Measurements from ENCODE around the gene IL1A. TPM values are rescaled to one million over a fixed set of nuclear protein-coding genes. Genes with fewer than 3 reads are reported as not detected.

The IL1A gene
- polyA plus RNA-seq, 1 of the 3 experiments (the other 2 are of a cell fraction): not detected

DNA sequence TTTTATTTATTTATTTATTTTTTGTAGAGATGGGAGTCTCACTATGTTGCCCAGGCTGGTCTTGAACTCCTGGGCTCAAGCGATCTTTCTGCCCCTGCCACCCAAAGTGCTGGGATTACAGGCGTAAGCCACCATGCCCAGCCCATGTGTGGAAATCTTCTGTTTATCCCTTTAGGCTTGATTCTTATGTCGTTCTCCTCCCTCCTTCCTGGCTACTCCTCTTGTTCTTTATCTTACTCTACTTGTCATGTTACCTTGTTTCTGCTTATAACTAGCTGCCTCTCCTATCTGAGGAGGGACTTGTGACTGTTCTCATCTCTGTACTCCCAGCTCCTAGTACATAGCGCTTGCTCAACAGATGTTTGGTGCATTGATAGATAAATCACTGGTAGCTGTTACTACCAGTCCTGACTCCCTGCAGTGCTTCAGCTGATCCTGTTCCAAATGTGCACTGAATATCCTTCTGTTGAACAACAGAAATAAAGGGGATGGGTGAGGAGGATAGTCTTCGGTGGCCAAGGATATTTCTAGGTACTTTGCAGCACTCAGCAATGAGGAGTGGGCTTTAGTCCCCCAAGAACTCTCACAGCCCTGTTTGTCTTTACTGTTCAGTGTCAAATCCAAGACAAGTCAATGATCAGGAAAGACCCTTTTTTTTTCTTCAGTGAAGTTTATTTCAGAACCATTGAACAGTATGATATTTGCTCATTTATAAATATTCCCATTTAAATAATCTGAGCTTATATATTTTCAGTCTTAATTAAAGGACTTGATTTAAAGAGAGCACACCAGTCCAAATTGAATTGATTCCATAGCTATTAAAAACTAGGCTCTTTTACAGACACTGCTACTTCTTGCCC, 45.0 kb upstream of the IL1A start:
- H3K9ac ChIP-seq: no peak overlapping the region
- H3K36me3 ChIP-seq (replicated peaks in 1 of 2; ENCODE audit: control insufficient read depth in 1 of 2, insufficient read depth in 2 of 2, low read length in 1 of 2): no peaks in the 10 kb centered on the region
- ChIA-PET POLR2A (no interaction called here), CTCF (no interaction called here)
- 18% methylated on average over 5 of the region's 5 CpGs for WGBS (ENCODE audit: low lambda C conversion rate)
- no peak overlapping the region for H2AFZ ChIP-seq (ENCODE audit: low read depth)
- no peak for DNase-seq
- no peak overlapping the region for H3K4me3 ChIP-seq (ENCODE audit: low read depth in 2 of 2, low read length in 1 of 2)
- no peaks in the 10 kb centered on the region for H3K9me2 ChIP-seq
- H3K27me3 ChIP-seq (ENCODE audit: insufficient read depth): no peaks in the 10 kb centered on the region
- no peak overlapping the region for H3K4me2 ChIP-seq
- no peaks in the 10 kb centered on the region for H3K79me2 ChIP-seq (ENCODE audit: insufficient read depth)
- no peaks in the 10 kb centered on the region for H3K9me3 ChIP-seq
- no peak overlapping the region for H3K27ac ChIP-seq (ENCODE audit: low read depth in 2 of 2, low read length in 1 of 2)
- H3K4me1 ChIP-seq (ENCODE audit: control insufficient read depth in 1 of 2, insufficient read depth in 2 of 2, low read depth in 1 of 2, low read length in 1 of 2): no peaks in the 10 kb centered on the region; a peak in 1 of 4 replicates
- TF ChIP-seq ELF1 (IDR thresholded peaks at IDR 0.05) (no peak), TCF12 (IDR thresholded peaks at IDR 0.05) (no peak), MXI1 (IDR thresholded peaks at IDR 0.05; ENCODE audit: low read depth, low read length) (no peak), YY1 (IDR thresholded peaks at IDR 0.05; ENCODE audit: low read depth) (no peak), EP300 (IDR thresholded peaks at IDR 0.05; ENCODE audit: borderline replicate concordance in 1 of 2, low read depth in 1 of 2, low read length in 1 of 2) (no peak), FOSL2 (IDR thresholded peaks at IDR 0.05; ENCODE audit: borderline replicate concordance, low read depth) (no peak), TEAD4 (IDR thresholded peaks at IDR 0.05; ENCODE audit: borderline replicate concordance, insufficient read depth) (no peak), TAF1 (IDR thresholded peaks at IDR 0.05; ENCODE audit: borderline replicate concordance, low read depth, low read length) (no peak), EZH2phosphoT487 (IDR thresholded peaks at IDR 0.05; ENCODE audit: borderline replicate concordance, low read depth) (no peak), CHD2 (IDR thresholded peaks at IDR 0.05; ENCODE audit: low read length, partially characterized antibody) (no peak)
- TF ChIP-seq, protein P1, sequence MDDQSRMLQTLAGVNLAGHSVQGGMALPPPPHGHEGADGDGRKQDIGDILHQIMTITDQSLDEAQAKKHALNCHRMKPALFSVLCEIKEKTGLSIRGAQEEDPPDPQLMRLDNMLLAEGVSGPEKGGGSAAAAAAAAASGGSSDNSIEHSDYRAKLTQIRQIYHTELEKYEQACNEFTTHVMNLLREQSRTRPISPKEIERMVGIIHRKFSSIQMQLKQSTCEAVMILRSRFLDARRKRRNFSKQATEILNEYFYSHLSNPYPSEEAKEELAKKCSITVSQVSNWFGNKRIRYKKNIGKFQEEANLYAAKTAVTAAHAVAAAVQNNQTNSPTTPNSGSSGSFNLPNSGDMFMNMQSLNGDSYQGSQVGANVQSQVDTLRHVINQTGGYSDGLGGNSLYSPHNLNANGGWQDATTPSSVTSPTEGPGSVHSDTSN (IDR thresholded peaks at IDR 0.05): no peak
- TF ChIP-seq, protein P2, sequence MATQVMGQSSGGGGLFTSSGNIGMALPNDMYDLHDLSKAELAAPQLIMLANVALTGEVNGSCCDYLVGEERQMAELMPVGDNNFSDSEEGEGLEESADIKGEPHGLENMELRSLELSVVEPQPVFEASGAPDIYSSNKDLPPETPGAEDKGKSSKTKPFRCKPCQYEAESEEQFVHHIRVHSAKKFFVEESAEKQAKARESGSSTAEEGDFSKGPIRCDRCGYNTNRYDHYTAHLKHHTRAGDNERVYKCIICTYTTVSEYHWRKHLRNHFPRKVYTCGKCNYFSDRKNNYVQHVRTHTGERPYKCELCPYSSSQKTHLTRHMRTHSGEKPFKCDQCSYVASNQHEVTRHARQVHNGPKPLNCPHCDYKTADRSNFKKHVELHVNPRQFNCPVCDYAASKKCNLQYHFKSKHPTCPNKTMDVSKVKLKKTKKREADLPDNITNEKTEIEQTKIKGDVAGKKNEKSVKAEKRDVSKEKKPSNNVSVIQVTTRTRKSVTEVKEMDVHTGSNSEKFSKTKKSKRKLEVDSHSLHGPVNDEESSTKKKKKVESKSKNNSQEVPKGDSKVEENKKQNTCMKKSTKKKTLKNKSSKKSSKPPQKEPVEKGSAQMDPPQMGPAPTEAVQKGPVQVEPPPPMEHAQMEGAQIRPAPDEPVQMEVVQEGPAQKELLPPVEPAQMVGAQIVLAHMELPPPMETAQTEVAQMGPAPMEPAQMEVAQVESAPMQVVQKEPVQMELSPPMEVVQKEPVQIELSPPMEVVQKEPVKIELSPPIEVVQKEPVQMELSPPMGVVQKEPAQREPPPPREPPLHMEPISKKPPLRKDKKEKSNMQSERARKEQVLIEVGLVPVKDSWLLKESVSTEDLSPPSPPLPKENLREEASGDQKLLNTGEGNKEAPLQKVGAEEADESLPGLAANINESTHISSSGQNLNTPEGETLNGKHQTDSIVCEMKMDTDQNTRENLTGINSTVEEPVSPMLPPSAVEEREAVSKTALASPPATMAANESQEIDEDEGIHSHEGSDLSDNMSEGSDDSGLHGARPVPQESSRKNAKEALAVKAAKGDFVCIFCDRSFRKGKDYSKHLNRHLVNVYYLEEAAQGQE (IDR thresholded peaks at IDR 0.05; ENCODE audit: low read depth, low read length): no peak
- TF ChIP-seq, protein P3, sequence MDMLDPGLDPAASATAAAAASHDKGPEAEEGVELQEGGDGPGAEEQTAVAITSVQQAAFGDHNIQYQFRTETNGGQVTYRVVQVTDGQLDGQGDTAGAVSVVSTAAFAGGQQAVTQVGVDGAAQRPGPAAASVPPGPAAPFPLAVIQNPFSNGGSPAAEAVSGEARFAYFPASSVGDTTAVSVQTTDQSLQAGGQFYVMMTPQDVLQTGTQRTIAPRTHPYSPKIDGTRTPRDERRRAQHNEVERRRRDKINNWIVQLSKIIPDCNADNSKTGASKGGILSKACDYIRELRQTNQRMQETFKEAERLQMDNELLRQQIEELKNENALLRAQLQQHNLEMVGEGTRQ (IDR thresholded peaks at IDR 0.05; ENCODE audit: borderline replicate concordance, low read depth, low read length): no peak
- TF ChIP-seq, protein P4, sequence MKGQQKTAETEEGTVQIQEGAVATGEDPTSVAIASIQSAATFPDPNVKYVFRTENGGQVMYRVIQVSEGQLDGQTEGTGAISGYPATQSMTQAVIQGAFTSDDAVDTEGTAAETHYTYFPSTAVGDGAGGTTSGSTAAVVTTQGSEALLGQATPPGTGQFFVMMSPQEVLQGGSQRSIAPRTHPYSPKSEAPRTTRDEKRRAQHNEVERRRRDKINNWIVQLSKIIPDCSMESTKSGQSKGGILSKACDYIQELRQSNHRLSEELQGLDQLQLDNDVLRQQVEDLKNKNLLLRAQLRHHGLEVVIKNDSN (IDR thresholded peaks at IDR 0.05; ENCODE audit: borderline replicate concordance, low read depth): no peak
- TF ChIP-seq, protein P5, sequence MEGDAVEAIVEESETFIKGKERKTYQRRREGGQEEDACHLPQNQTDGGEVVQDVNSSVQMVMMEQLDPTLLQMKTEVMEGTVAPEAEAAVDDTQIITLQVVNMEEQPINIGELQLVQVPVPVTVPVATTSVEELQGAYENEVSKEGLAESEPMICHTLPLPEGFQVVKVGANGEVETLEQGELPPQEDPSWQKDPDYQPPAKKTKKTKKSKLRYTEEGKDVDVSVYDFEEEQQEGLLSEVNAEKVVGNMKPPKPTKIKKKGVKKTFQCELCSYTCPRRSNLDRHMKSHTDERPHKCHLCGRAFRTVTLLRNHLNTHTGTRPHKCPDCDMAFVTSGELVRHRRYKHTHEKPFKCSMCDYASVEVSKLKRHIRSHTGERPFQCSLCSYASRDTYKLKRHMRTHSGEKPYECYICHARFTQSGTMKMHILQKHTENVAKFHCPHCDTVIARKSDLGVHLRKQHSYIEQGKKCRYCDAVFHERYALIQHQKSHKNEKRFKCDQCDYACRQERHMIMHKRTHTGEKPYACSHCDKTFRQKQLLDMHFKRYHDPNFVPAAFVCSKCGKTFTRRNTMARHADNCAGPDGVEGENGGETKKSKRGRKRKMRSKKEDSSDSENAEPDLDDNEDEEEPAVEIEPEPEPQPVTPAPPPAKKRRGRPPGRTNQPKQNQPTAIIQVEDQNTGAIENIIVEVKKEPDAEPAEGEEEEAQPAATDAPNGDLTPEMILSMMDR (IDR thresholded peaks at IDR 0.05): no peak
- no peaks in the 10 kb centered on the region for H4K20me1 ChIP-seq (ENCODE audit: insufficient read depth)
- H3F3A ChIP-seq (replicated peaks; ENCODE audit: insufficient read depth): no peaks in the 10 kb centered on the region
